Activated CD4-positive, alpha-beta T cell treated with anti-CD3 and anti-CD28 coated beads for 36 hours (primary cell): ENCODE measurements around the gene FRAT1. TPM values are rescaled to one million over a fixed set of nuclear protein-coding genes. Genes with fewer than 3 reads are reported as not detected.
"Not testable (repeated sequence)": the region's sequence is repeated elsewhere in the genome, so short reads cannot be mapped to it uniquely, and the experiment has no call there.

ENCODE experiments used
- ATAC-seq: fragments of 200-7000 bp; cut with Tn5 transposase; one replicate; pipeline ENCODE4 v1.10.0; 2021; ENCODE audit warnings: mild to moderate bottlenecking, moderate library complexity
- CTCF ChIA-PET: fragments of 350-600 bp; sonication (Branson Sonifier 250); formaldehyde crosslinking; loops from one replicate; lab custom pipeline; 2021; ENCODE audit warnings: antibody characterized with exemption; lab: Charles Lee
- POLR2A ChIA-PET: fragments of 350-600 bp; sonication (Branson Sonifier 250); formaldehyde crosslinking; loops from one replicate; lab custom pipeline; 2021; ENCODE audit warnings: antibody characterized with exemption, inconsistent platforms; lab: Charles Lee
- DNase-seq: peaks from one replicate; pipeline ENCODE4 v3.0.0-alpha.2; 2020
- H3K27ac Mint-ChIP-seq: one replicate; pipeline ENCODE4 v1.8.0; 2021; ENCODE audit warnings: mixed read lengths
- H3K27me3 Mint-ChIP-seq: one replicate; pipeline ENCODE4 v1.8.0; 2021; ENCODE audit warnings: mixed read lengths
- H3K36me3 Mint-ChIP-seq: one replicate; pipeline ENCODE4 v1.8.0; 2021; ENCODE audit warnings: low read depth, mixed read lengths
- H3K4me1 Mint-ChIP-seq: one replicate; pipeline ENCODE4 v1.8.0; 2021; ENCODE audit warnings: mixed read lengths
- H3K4me3 Mint-ChIP-seq: one replicate; pipeline ENCODE4 v1.8.0; 2021; ENCODE audit warnings: mild to moderate bottlenecking, moderate library complexity, mixed read lengths
- H3K9me3 Mint-ChIP-seq: one replicate; pipeline ENCODE4 v1.8.0; 2021; ENCODE audit warnings: low read depth, mixed read lengths
- intact Hi-C, 2 experiments: fragments of 100-400 bp; cut with DNase I in 1 of 2; cut with micrococcal nuclease in 1 of 2; formaldehyde crosslinking; loops; one replicate each; pipeline versions ENCODE4 v1.14.2 to v1.15.1; 2022 to 2024; cut with DNase I, micrococcal nuclease
- total RNA-seq, 2 experiments: library from RNA; stranded (reverse); gene quantifications; one replicate each; pipeline ENCODE4 v1.2.3, GENCODE V29; 2021

FRAT1 gene
- total RNA-seq, 2 experiments from 2014 or later, result 1.3 to 1.8 TPM

DNA sequence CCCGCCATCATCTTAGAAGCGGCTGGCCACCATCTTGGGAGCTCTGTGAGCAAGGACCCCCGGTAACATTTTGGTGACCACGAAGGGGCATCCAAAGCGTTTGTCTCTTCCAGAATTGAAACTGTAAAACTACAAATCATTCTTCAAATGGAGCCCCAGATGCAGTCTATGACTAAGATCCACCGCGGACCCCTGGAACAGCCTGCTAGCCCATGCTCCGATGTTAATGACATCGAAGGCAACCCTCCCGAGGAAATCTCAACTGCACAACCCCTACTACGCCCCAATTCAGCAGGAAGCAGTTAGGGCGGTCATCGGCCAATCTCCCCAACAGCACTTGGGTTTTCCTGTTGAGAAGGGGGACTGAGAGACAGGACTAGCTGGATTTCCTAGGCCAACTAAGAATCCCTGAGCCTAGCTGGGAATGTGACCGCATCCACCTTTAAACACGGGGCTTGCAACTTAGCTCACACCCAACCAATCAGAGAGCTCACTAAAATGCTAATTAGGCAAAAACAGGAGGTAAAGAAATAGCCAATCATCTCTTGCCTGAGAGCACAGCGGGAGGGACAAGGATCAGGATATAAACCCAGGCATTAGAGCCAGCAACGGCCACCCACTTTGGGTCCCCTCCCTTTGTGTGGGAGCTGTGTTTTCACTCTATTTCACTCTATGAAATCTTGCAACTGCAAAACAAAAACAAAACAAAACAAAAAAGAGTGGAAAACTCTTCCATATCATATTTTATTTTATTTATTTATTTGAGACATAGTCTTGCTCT, 28.3 kb upstream of the FRAT1 start:
- H3K27ac Mint-ChIP-seq, H3K9me3 Mint-ChIP-seq, ATAC-seq, H3K27me3 Mint-ChIP-seq, DNase-seq: not testable (repeated sequence)
- ChIA-PET POLR2A (interaction anchor here (0.8 kb wide), 1 partner anchor 42 kb away, joined by 4 read pairs; no protein-coding TSS in a partner anchor), CTCF (interaction anchor here (1.1 kb wide), 1 partner anchor 80 kb away, joined by 5 read pairs; no protein-coding TSS in a partner anchor)
- Mint-ChIP-seq H3K36me3 (peaks cover 13% of the 10 kb centered on the region), H3K4me3 (peak overlapping the region; percentile 93), H3K4me1 (peaks cover 20% of the 10 kb centered on the region)
- intact Hi-C loops, result loop anchor here in 1 of 2 experiments (5.0 to 10.0 kb wide), 2 partner anchors 844 to 1728 kb away; partner anchors contain the start of genes R3HCC1L and SORBS1

GRCh38 chr10:97291357-97292096, 27.5 kb upstream of the FRAT1 start:
- H3K27ac Mint-ChIP-seq, result peak overlapping the region; percentile 87
- ChIA-PET CTCF (interaction anchor here (1.0 to 1.9 kb wide), 8 partner anchors 10 to 725 kb away, joined by 3 to 11 read pairs (median 3); partner anchors contain the start of gene RRP12), POLR2A (interaction anchor here (0.8 to 1.0 kb wide), 2 partner anchors 28 to 41 kb away, joined by 4 read pairs; no protein-coding TSS in a partner anchor)
- H3K4me1 Mint-ChIP-seq, result peaks cover 20% of the 10 kb centered on the region
- H3K27me3 Mint-ChIP-seq, result peaks cover 2% of the 10 kb centered on the region
- intact Hi-C loops, result loop anchor here (1.0 to 10.0 kb wide), 13 partner anchors 27 to 1729 kb away; partner anchors contain the start of genes FRAT1 (in 2 of the 2), MMS19 (in 2 of the 2), UBTD1 (in 2 of the 2) and EXOSC1 (in 1 of the 2)
- H3K9me3 Mint-ChIP-seq, result no peaks in the 10 kb centered on the region
- peak overlapping the region; percentile 93 for H3K4me3 Mint-ChIP-seq
- ATAC-seq (no peak), DNase-seq (no peak)
- H3K36me3 Mint-ChIP-seq, result peaks cover 13% of the 10 kb centered on the region

DNA sequence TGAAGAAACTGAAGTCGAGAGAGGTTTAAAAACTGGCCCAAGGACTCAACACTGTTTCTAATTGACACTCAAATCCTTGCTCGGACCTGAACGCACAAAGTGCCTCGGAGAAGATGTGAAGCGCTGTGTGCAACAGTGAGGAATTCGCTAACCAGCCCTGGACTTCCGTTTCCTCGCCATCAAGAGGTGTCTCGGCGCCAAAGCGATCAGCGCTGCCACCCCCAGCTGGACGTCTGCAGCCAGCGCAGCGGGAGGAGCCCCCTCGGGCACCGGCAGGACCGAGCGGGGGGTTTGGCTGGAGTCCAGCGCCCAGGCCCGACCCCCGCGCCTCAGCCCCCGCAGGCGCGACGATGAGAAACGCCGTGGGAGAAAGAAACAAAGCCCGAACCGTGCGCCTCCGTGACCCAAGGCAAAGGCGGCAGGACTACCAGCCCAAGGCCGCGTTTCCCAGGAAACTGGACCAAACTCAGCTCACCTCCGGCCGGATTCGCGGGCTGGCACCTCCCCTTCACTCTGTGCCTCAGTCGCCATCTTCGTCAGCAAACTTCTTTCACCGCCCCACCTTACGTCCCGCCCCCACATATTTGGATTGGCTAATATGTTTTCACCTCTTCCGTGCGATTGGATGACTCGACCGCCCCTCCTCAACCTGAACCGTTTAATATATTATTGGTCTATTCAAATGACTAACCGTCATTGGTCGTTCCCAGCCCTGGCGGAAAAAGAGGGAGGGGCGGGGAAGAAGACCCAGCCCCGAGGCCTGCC, 26.8 kb upstream of the FRAT1 start, which contains the start of gene ARHGAP19:
TSS of gene ARHGAP19 (minus strand) at position 541 of the 765 bp plus-strand sequence. CDS start at position 531, 10 bp downstream.
- H3K36me3 Mint-ChIP-seq, result peaks cover 10% of the 10 kb centered on the region

DNA sequence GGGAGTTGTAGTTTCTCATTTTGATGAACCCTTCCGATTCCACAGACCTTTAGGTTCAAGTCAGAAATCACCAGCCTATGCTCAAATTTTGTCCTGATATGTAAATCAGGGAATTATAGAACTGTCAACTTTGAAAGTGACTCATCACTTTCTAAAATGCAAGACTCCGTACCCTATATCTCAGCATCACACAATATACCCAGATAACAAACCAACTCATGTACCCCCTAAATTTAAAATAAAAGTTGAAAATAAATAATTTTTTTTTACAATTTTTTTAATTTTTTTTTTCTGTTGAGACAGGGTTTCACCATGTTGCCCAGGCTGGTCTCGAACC, 26.2 kb upstream of the FRAT1 start:
- intact Hi-C loops, result loop anchor here (1.0 to 10.0 kb wide), 13 partner anchors 26 to 1731 kb away; partner anchors contain the start of genes FRAT1 (in 2 of the 2), MMS19 (in 2 of the 2), UBTD1 (in 2 of the 2) and EXOSC1 (in 1 of the 2)
- peaks cover 2% of the 10 kb centered on the region for H3K27me3 Mint-ChIP-seq
- H3K27ac Mint-ChIP-seq, result peak overlapping the region; percentile 87
- POLR2A ChIA-PET, result interaction anchor here (0.6 to 1.0 kb wide), 2 partner anchors 27 to 108 kb away, joined by 4 to 5 read pairs; partner anchors contain the start of gene RRP12
- H3K36me3 Mint-ChIP-seq, result peaks cover 10% of the 10 kb centered on the region
- CTCF ChIA-PET, result interaction anchor here (0.5 to 1.9 kb wide), 5 partner anchors 11 to 167 kb away, joined by 3 to 11 read pairs (median 3); partner anchors contain the start of gene RRP12
- H3K4me3 Mint-ChIP-seq, result peak overlapping the region; percentile 93
- H3K9me3 Mint-ChIP-seq, result no peaks in the 10 kb centered on the region
- peaks cover 20% of the 10 kb centered on the region for H3K4me1 Mint-ChIP-seq
- ATAC-seq (no peak), DNase-seq (no peak)

More for the DNA sequence above, 26.8 kb upstream of the FRAT1 start, which contains the start of gene ARHGAP19:
- peak; percentile 99 for ATAC-seq
- CTCF ChIA-PET, result interaction anchor here (0.5 to 1.9 kb wide), 8 partner anchors 11 to 726 kb away, joined by 3 to 11 read pairs (median 3); partner anchors contain the start of gene RRP12
- Mint-ChIP-seq H3K27ac (peak within 1 kb of the TSS; percentile 87), H3K4me1 (peaks cover 20% of the 10 kb centered on the region), H3K9me3 (no peaks in the 10 kb centered on the region), H3K27me3 (peaks cover 2% of the 10 kb centered on the region), H3K4me3 (peak within 1 kb of the TSS; percentile 93)
- POLR2A ChIA-PET, result interaction anchor here (0.6 to 1.0 kb wide), 2 partner anchors 28 to 109 kb away, joined by 4 to 5 read pairs; partner anchors contain the start of gene RRP12
- intact Hi-C loops, result loop anchor here (1.0 to 10.0 kb wide), 13 partner anchors 27 to 1730 kb away; partner anchors contain the start of genes FRAT1 (in 2 of the 2), MMS19 (in 2 of the 2), UBTD1 (in 2 of the 2) and EXOSC1 (in 1 of the 2)
- DNase-seq, result peak; percentile 97

DNA sequence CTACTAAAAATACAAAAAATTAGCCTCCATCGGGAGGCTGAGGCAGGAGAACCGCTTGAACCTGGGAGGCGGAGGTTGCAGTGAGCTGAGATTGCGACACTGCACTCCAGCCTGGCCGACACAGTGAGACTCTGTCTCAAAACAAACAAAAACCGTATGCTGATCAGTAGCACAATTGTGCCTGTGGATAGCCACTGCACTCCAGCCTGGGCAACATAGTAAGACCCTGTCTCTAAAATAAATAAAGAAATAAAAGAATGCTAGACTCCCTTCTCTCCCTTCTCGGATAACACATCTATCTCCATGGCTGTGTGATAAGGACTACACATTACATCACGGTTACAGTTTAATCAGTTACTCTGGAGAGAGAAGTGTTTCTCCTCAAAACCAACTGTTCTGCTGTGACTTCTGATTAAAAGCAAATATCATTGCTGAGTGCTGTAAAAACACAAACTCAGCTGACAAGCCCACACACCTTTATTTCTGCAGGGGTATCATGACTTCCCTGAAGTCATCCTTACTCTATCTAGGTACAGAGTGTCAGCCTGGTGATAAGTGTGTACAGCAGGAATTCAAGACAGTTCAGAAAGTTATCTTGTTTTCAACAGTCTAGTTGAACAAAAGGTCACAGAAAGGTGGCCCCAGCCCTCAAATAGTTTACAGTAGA, 21.4 kb upstream of the FRAT1 start:
- Mint-ChIP-seq H3K4me1 (peaks cover 2% of the 10 kb centered on the region), H3K27ac (no peak overlapping the region), H3K27me3 (peaks cover 2% of the 10 kb centered on the region), H3K36me3 (no peaks in the 10 kb centered on the region), H3K9me3 (no peaks in the 10 kb centered on the region), H3K4me3 (no peak overlapping the region)
- intact Hi-C loops, result loop anchor here in 1 of 2 experiments (10.0 kb wide), 1 partner anchor 837 kb away; the partner anchor contains the start of gene R3HCC1L
- ChIA-PET POLR2A (interaction anchor here (0.7 kb wide), 1 partner anchor 708 kb away, joined by 3 read pairs; no protein-coding TSS in a partner anchor), CTCF (interaction anchor here (0.7 to 1.8 kb wide), 3 partner anchors 18 to 46 kb away, joined by 3 to 6 read pairs (median 4); no protein-coding TSS in a partner anchor)
- DNase-seq (no peak), ATAC-seq (no peak)

DNA sequence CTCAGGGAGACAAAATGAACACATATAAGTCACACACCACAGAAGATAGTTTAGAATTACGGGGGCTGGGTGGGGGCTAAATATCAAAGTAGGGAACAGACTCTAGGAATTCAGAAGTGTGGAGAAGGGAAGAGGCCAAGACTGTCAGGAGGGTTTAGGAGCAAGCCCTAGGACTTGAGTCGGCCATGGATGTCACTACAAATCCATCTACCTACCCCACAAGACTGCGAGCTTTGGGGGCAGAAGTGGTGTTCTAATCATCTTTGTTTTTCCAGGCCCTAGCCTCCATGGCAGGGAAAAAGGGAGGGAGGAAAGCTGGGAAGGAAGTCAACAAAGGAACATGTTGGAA, 20.9 kb upstream of the FRAT1 start:
- Mint-ChIP-seq H3K9me3 (no peaks in the 10 kb centered on the region), H3K36me3 (no peaks in the 10 kb centered on the region), H3K27me3 (peaks cover 2% of the 10 kb centered on the region), H3K4me1 (no peaks in the 10 kb centered on the region), H3K27ac (no peak overlapping the region), H3K4me3 (no peak overlapping the region)
- DNase-seq (no peak), ATAC-seq (no peak)
- ChIA-PET POLR2A (interaction anchor here (0.7 kb wide), 1 partner anchor 709 kb away, joined by 3 read pairs; no protein-coding TSS in a partner anchor), CTCF (interaction anchor here (0.7 to 1.8 kb wide), 3 partner anchors 17 to 45 kb away, joined by 3 to 6 read pairs (median 4); no protein-coding TSS in a partner anchor)
- intact Hi-C loops, result loop anchor here in 1 of 2 experiments (10.0 kb wide), 1 partner anchor 837 kb away; the partner anchor contains the start of gene R3HCC1L

GRCh38 chr10:97300980-97301379, 18.1 kb upstream of the FRAT1 start:
- Mint-ChIP-seq H3K4me3 (no peak overlapping the region), H3K4me1 (no peaks in the 10 kb centered on the region), H3K27ac (no peak overlapping the region), H3K9me3 (no peaks in the 10 kb centered on the region), H3K36me3 (no peaks in the 10 kb centered on the region), H3K27me3 (no peaks in the 10 kb centered on the region)
- ATAC-seq (no peak), DNase-seq (no peak)
- intact Hi-C loops, result no loop called here
- ChIA-PET CTCF (no interaction called here), POLR2A (no interaction called here)

GRCh38 chr10:97302088-97302791, 16.8 kb upstream of the FRAT1 start:
- ChIA-PET CTCF (interaction anchor here (0.6 to 1.1 kb wide), 3 partner anchors 28 to 162 kb away, joined by 3 read pairs; no protein-coding TSS in a partner anchor), POLR2A (no interaction called here)
- no peaks in the 10 kb centered on the region for H3K4me1 Mint-ChIP-seq
- H3K27me3 Mint-ChIP-seq, result no peaks in the 10 kb centered on the region
- no peak overlapping the region for H3K27ac Mint-ChIP-seq
- ATAC-seq, result no peak
- no peak for DNase-seq
- H3K9me3 Mint-ChIP-seq, result no peaks in the 10 kb centered on the region
- no peak overlapping the region for H3K4me3 Mint-ChIP-seq
- H3K36me3 Mint-ChIP-seq, result no peaks in the 10 kb centered on the region
- intact Hi-C loops, result no loop called here

DNA sequence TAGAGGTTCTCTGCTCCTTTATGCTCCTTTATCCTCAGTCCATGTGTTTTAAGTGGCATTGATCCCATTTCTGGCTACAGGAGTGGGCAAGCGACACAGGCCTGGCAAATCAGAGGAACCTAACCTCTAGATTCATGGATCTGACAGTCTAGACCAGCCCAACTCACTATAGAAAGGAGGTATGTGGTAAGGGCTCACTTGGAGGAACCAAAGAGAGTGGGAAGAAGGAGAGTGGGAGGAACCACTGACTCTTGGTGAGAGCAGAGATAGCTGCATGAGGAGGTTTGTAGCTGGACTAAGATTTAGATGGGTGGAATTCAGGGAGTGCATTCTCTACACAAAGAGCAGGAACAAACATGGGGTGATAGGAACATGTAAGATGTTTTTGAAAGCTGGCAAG, 11.6 kb upstream of the FRAT1 start:
- Mint-ChIP-seq H3K4me3 (no peak overlapping the region), H3K4me1 (no peaks in the 10 kb centered on the region), H3K27me3 (no peaks in the 10 kb centered on the region), H3K36me3 (no peaks in the 10 kb centered on the region), H3K27ac (no peak overlapping the region), H3K9me3 (no peaks in the 10 kb centered on the region)
- CTCF ChIA-PET, result interaction anchor here (1.1 kb wide), 1 partner anchor 25 kb away, joined by 3 read pairs; no protein-coding TSS in a partner anchor
- ATAC-seq (no peak), DNase-seq (no peak)
- intact Hi-C loops, result no loop called here
- POLR2A ChIA-PET, result no interaction called here
